HepG2 (cell line): ENCODE results near the gene THOC6. TPM values are rescaled to one million over a fixed set of nuclear protein-coding genes. Genes with fewer than 3 reads are reported as not detected.

Source experiments
- BRD4 ChIP-seq: sonication (generic); formaldehyde crosslinking; IDR thresholded peaks from 2 replicates; pipeline ENCODE4 v1.4.0; 2020; ENCODE audit warnings: missing genetic modification reagents
- DR1 ChIP-seq: sonication (generic); formaldehyde crosslinking; IDR thresholded peaks from 2 replicates; pipeline ENCODE4 v1.8.0; 2021; ENCODE audit warnings: mild to moderate bottlenecking, missing genetic modification reagents, inconsistent platforms
- FLYWCH1 ChIP-seq: sonication (generic); formaldehyde crosslinking; IDR thresholded peaks from 2 replicates; pipeline ENCODE4 v1.8.1; 2023; ENCODE audit warnings: mild to moderate bottlenecking, missing genetic modification reagents
- HIVEP1 ChIP-seq: sonication (generic); formaldehyde crosslinking; IDR thresholded peaks from 2 replicates; pipeline ENCODE4 v1.4.0; 2020; ENCODE audit warnings: mild to moderate bottlenecking, missing genetic modification reagents
- HMG20A ChIP-seq: IDR thresholded peaks from 2 replicates; pipeline ENCODE4 v1.6.1; 2016; ENCODE audit warnings: borderline replicate concordance
- IRX3 ChIP-seq: sonication (generic); formaldehyde crosslinking; IDR thresholded peaks from 2 replicates; pipeline ENCODE4 v1.8.1; 2023; ENCODE audit warnings: mild to moderate bottlenecking, low read depth, missing genetic modification reagents, borderline replicate concordance
- KMT2A ChIP-seq: sonication (generic); formaldehyde crosslinking; IDR thresholded peaks from 2 replicates; pipeline ENCODE4 v1.4.0; 2020; ENCODE audit warnings: missing genetic modification reagents
- NR3C1 ChIP-seq: sonication (generic); formaldehyde crosslinking; IDR thresholded peaks from 2 replicates; pipeline ENCODE4 v1.4.0; 2020; ENCODE audit warnings: missing genetic modification reagents
- ONECUT2 ChIP-seq: sonication (generic); formaldehyde crosslinking; IDR thresholded peaks from 2 replicates; pipeline ENCODE4 v1.4.0; 2020; ENCODE audit warnings: missing genetic modification reagents
- RFX1 ChIP-seq: fragments of 450-650 bp; IDR thresholded peaks from 2 replicates; pipeline ENCODE4 v1.6.1; 2017
- SMAD1 ChIP-seq: sonication (generic); formaldehyde crosslinking; IDR thresholded peaks from 2 replicates; pipeline ENCODE4 v1.4.0; 2020; ENCODE audit warnings: missing genetic modification reagents, low read depth, mild to moderate bottlenecking, borderline replicate concordance
- ZBTB8A ChIP-seq: sonication (generic); formaldehyde crosslinking; IDR thresholded peaks from 2 replicates; pipeline ENCODE4 v1.4.0; 2020; ENCODE audit warnings: mild to moderate bottlenecking, low read depth, missing genetic modification reagents, borderline replicate concordance
- ZNF160 ChIP-seq: sonication (generic); formaldehyde crosslinking; IDR thresholded peaks from 2 replicates; pipeline ENCODE4 v1.8.0; 2022; ENCODE audit warnings: mild to moderate bottlenecking, inconsistent platforms, missing genetic modification reagents
- ZNF350 ChIP-seq: sonication (generic); formaldehyde crosslinking; IDR thresholded peaks from 2 replicates; pipeline ENCODE4 v1.4.0; 2020; ENCODE audit warnings: mild to moderate bottlenecking, low read depth, missing genetic modification reagents, borderline replicate concordance
- ZNF382 ChIP-seq: sonication (generic); formaldehyde crosslinking; IDR thresholded peaks from 2 replicates; pipeline ENCODE4 v1.5.0; 2020; ENCODE audit warnings: missing genetic modification reagents, mild to moderate bottlenecking, borderline replicate concordance
- polyA plus RNA-seq, 8 experiments: library from polyadenylated mRNA; depleted of rRNA in 3 of 8; stranded (reverse) in 7 of 8; unstranded in 1 of 8; fragments of >200 nt; fragmentation: Illumina TruSeq in 4 of 8; extraction: Trizol in 4 of 8; gene quantifications; 2 replicates each; pipeline versions ENCODE4 v1.2.1 to v1.2.3, GENCODE V29; 2011 to 2016; ENCODE audit warnings: low read depth in 4 of 8, missing spikeins in 1 of 8, mixed read lengths in 1 of 8; ENCODE audit not compliant: insufficient read depth in 1 of 8
- total RNA-seq, 5 experiments: library from RNA; depleted of rRNA; stranded (reverse); fragments of >200 nt; fragmentation: Illumina TruSeq; extraction: Trizol; gene quantifications; 2 replicates each; pipeline ENCODE4 v1.2.3, GENCODE V29; 2016; ENCODE audit warnings: low read depth in 1 of 5
- TF ChIP-seq, protein P1 (sequence below), 2 experiments: fragments of 450-650 bp in 1 of 2; sonication (generic) in 1 of 2; formaldehyde crosslinking; IDR thresholded peaks; 2 replicates each; pipeline versions ENCODE4 v1.5.0 to v1.8.0; 2020 to 2022; ENCODE audit warnings: mild to moderate bottlenecking in 1 of 2, missing genetic modification reagents in 1 of 2
- TF ChIP-seq, protein P2 (sequence below): IDR thresholded peaks from 2 replicates; pipeline ENCODE4 v1.6.1; 2016; ENCODE audit warnings: missing genetic modification reagents, missing compliant biosample characterization
- TF ChIP-seq, protein P3 (sequence below): sonication (generic); formaldehyde crosslinking; conservative IDR thresholded peaks from 2 replicates; pipeline ENCODE4 v1.5.0; 2020; ENCODE audit warnings: missing genetic modification reagents
- TF ChIP-seq, protein P4 (sequence below): sonication (generic); formaldehyde crosslinking; IDR thresholded peaks from 2 replicates; pipeline ENCODE4 v1.4.0; 2020; ENCODE audit warnings: missing genetic modification reagents, low read depth, mild to moderate bottlenecking, borderline replicate concordance
- TF ChIP-seq, protein P5 (sequence below): IDR thresholded peaks from 2 replicates; pipeline ENCODE4 v1.6.1; 2016; ENCODE audit warnings: low read depth

THOC6 gene
- total and polyA plus RNA-seq, 2 of the 13 experiments (the other 11 are each of a cell fraction or from before 2014, with no cell fraction given), result 32.1 to 37.0 TPM

DNA sequence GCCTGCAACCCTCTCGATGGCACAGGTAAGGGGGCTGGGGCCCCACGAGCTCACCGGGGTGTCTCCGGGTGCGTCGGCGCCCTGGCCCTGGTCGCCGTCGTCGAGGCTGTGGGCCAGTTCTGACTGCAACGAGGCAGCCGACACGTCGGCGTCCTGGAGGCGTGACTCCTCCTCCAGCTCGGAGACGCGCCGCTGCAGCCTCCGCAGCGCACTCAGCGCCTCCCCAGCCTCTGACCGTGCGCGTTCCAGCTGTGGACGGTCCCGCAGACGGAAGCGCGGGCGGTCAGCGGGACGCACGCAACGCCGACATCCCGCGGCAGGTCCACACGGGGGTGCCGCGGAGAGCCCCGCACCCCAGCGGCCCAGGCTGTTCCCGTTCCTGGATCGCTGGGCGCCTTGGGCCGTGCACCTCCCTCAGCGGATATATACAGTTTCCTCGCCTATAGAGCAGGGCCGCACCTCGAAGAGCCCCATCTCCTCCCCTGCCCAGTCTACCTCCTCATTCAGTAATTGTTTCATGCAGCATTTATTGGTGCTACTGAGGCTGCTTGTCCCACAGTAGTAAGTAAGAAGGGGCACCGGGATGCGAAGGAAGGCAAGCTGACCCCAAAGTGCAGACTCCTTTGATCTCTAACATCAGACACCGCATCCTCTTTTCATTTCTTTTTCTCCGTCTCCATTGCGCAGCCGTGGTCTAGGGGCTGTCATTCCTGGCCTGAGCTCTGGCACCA lies 5.8 kb downstream of the THOC6 start (continued):
- no peak for TF ChIP-seq ZNF160 (CRISPR knock-in tag)
- no peak for TF ChIP-seq FLYWCH1 (CRISPR knock-in tag)
- TF ChIP-seq BRD4 (CRISPR knock-in tag), result no peak
- no peak for TF ChIP-seq SMAD1
- TF ChIP-seq, protein P1, sequence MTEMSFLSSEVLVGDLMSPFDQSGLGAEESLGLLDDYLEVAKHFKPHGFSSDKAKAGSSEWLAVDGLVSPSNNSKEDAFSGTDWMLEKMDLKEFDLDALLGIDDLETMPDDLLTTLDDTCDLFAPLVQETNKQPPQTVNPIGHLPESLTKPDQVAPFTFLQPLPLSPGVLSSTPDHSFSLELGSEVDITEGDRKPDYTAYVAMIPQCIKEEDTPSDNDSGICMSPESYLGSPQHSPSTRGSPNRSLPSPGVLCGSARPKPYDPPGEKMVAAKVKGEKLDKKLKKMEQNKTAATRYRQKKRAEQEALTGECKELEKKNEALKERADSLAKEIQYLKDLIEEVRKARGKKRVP (CRISPR knock-in tag; IDR thresholded peaks at IDR 0.05), result no peak
- no peak for TF ChIP-seq DR1 (CRISPR knock-in tag)
- TF ChIP-seq ZNF382 (CRISPR knock-in tag), result no peak
- no peak for TF ChIP-seq HIVEP1 (CRISPR knock-in tag)
- TF ChIP-seq ONECUT2 (CRISPR knock-in tag), result no peak
- no peak for TF ChIP-seq ZBTB8A (CRISPR knock-in tag)
- no peak for TF ChIP-seq HMG20A (CRISPR knock-in tag)
- TF ChIP-seq NR3C1 (CRISPR knock-in tag), result no peak
- TF ChIP-seq, protein P2, sequence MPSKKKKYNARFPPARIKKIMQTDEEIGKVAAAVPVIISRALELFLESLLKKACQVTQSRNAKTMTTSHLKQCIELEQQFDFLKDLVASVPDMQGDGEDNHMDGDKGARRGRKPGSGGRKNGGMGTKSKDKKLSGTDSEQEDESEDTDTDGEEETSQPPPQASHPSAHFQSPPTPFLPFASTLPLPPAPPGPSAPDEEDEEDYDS (CRISPR knock-in tag), result no peak
- TF ChIP-seq RFX1, result no peak
- TF ChIP-seq, protein P3, sequence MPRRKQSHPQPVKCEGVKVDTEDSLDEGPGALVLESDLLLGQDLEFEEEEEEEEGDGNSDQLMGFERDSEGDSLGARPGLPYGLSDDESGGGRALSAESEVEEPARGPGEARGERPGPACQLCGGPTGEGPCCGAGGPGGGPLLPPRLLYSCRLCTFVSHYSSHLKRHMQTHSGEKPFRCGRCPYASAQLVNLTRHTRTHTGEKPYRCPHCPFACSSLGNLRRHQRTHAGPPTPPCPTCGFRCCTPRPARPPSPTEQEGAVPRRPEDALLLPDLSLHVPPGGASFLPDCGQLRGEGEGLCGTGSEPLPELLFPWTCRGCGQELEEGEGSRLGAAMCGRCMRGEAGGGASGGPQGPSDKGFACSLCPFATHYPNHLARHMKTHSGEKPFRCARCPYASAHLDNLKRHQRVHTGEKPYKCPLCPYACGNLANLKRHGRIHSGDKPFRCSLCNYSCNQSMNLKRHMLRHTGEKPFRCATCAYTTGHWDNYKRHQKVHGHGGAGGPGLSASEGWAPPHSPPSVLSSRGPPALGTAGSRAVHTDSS (CRISPR knock-in tag), result no peak
- no peak for TF ChIP-seq IRX3
- TF ChIP-seq, protein P4, sequence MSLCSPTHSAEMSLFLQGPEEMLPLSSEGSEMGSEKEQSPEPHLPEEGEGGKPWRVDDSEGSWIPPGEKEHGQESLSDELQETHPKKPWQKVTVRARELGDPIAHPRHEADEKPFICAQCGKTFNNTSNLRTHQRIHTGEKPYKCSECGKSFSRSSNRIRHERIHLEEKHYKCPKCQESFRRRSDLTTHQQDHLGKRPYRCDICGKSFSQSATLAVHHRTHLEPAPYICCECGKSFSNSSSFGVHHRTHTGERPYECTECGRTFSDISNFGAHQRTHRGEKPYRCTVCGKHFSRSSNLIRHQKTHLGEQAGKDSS (CRISPR knock-in tag), result no peak
- no peak for TF ChIP-seq KMT2A (CRISPR knock-in tag)
- TF ChIP-seq, protein P5, sequence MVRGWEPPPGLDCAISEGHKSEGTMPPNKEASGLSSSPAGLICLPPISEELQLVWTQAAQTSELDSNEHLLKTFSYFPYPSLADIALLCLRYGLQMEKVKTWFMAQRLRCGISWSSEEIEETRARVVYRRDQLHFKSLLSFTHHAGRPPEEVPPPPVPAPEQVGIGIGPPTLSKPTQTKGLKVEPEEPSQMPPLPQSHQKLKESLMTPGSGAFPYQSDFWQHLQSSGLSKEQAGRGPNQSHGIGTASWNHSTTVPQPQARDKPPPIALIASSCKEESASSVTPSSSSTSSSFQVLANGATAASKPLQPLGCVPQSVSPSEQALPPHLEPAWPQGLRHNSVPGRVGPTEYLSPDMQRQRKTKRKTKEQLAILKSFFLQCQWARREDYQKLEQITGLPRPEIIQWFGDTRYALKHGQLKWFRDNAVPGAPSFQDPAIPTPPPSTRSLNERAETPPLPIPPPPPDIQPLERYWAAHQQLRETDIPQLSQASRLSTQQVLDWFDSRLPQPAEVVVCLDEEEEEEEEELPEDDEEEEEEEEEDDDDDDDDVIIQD, result no peak
- TF ChIP-seq ZNF350 (CRISPR knock-in tag), result no peak
